Fibroblast of mammary gland (primary cell): Measurements from ENCODE around the gene CTSE.

ENCODE experiments used
- DNase-seq: peaks from one replicate; pipeline ENCODE4 v3.0.0-alpha.2; 2010; ENCODE audit warnings: low read depth
- H3K4me3 ChIP-seq: 2 replicates; pipeline ENCODE4 v1.5.1; 2011; ENCODE audit warnings: low read depth, mild to moderate bottlenecking, low read length, moderate library complexity; ENCODE audit not compliant: control insufficient read depth
- TF ChIP-seq, protein P1 (sequence below): conservative IDR thresholded peaks from 2 replicates; pipeline ENCODE4 v1.5.1; 2011; ENCODE audit warnings: low read depth, low read length, inconsistent platforms; ENCODE audit not compliant: control insufficient read depth, insufficient read depth

The CTSE gene

DNA sequence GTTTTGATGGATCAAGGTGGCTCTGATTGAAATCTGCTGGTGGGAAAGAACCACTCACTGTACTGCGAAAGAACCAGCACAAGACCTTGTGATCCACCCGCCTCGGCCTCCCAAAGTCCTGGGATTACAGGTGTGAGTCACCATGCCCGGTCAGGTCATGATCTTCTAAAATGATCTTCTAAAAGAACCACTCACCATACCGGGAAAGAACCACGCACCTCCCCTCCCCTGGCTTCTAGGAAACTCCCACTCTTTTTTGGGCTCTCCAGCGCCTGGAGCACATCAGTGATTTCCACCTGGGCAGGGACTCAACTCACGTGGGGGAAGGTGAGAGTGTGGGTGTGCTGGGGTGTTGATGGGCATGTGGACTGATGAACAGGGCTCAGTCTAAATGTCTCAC lies 12.6 kb downstream of the CTSE start:
- no peak for DNase-seq
- TF ChIP-seq, protein P1, sequence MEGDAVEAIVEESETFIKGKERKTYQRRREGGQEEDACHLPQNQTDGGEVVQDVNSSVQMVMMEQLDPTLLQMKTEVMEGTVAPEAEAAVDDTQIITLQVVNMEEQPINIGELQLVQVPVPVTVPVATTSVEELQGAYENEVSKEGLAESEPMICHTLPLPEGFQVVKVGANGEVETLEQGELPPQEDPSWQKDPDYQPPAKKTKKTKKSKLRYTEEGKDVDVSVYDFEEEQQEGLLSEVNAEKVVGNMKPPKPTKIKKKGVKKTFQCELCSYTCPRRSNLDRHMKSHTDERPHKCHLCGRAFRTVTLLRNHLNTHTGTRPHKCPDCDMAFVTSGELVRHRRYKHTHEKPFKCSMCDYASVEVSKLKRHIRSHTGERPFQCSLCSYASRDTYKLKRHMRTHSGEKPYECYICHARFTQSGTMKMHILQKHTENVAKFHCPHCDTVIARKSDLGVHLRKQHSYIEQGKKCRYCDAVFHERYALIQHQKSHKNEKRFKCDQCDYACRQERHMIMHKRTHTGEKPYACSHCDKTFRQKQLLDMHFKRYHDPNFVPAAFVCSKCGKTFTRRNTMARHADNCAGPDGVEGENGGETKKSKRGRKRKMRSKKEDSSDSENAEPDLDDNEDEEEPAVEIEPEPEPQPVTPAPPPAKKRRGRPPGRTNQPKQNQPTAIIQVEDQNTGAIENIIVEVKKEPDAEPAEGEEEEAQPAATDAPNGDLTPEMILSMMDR, result no peak
- no peak overlapping the region for H3K4me3 ChIP-seq

DNA sequence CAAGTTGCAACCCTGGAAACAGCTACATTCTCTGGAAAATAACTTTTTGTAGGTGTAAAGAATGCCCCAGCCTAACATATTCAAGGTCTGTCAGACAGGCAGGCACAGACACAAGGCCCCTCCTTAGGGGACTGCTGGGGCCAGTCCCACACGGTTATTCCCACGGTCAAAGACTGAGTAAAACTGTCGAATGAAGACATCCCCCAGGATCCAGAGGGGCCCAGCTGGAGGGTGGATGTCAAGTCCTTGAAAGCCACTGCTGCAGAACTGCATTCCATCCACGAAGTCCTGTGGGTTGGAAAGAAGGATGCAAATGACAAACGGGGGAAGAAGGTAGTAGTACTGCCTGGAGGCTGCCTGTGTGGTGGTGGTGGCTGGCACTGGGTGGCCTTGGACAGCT lies 13.6 kb downstream of the CTSE start:
- TF ChIP-seq, protein P1, result no peak
- H3K4me3 ChIP-seq, result no peak overlapping the region

DNA sequence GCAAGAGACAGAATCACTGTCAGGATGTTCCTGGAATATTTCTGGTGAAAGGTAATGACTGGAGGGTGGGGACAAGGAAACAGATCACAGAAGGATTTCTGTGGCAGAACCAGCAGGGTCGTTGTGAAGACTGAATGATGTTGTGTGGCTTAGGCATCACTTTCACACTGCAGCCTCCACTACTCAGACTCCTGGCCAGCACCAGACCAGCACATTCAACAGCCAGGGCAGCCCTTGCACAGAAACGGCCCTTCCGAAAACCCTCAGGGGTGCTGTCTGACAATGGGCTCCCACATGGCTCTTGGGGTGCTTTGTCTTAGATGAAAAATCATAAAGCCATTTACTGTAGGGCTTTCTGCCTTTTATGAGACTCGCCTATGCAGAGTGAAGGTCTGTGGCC lies 16.7 kb downstream of the CTSE start:
- TF ChIP-seq, protein P1, result no peak
- no peak overlapping the region for H3K4me3 ChIP-seq
- DNase-seq, result no peak

More for the DNA sequence above, 13.6 kb downstream of the CTSE start:
- DNase-seq, result no peak

DNA sequence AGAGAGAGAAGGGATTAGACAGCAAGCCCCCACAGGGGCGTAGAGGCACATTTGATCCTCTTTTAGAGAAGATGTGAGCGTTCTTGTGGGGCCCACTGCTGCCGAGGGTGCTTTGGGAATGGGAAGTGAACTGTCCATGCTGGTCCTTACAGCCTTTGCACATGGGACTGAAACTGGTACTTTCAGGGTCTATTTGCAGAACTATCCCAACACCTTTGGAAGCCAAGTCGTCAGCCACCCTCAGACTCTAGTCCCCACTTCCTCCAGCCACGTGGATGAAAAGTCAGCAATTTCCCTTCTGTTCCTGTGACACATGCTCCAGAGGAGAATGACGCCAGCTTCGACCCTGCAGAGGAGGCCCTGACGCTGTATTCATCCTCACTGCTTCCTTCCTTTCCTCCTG lies 17.9 kb downstream of the CTSE start:
- TF ChIP-seq, protein P1, result no peak
- H3K4me3 ChIP-seq, result no peak overlapping the region
- DNase-seq, result no peak

DNA sequence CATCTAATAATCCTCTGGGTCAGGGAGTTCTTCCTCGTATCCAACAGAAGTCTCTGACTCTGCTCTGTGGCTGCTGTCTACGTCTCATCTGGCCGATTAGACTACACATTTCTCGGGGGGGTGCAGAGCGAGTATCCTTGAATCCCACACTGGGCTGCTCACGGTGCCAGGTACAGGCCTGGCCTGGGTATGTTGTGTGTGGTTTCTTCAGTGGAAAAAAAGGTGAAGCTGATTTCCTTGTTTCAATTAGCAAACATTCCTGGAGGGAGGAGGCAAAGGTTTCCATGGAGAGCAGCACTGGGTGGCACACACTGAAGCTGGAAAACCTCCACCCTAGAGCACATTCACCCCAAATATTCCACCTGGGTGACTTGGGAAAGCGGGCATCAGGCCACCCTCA lies 18.5 kb downstream of the CTSE start:
- H3K4me3 ChIP-seq, result no peak overlapping the region
- TF ChIP-seq, protein P1, result no peak

DNA sequence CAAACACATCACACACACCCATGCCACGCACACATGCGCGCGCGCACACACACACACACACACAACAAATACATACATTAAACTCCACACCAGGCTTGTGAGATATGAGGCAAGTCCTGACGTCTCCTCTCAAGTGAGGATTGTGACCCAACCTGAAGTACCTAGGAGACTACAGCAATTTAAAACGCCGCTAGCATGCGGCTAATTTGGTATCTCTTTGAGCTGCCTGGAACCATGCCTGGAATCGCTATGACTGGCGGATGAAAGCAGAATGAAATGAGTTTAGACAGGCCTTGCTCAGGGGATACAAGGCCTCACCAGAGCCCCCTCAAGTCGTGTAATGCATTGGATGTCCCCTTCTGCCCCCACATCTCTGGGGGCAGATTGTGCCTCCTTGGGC lies 18.9 kb downstream of the CTSE start:
- H3K4me3 ChIP-seq, result no peak overlapping the region
- TF ChIP-seq, protein P1, result no peak
- no peak for DNase-seq

More for the DNA sequence above, 18.5 kb downstream of the CTSE start:
- no peak for DNase-seq
